NCI-H1092 (cell line): Measurements from ENCODE around the gene ADGRG6.

Experiments used
- DNase-seq: peaks from one replicate; lab custom pipeline; 2025; lab: John Stamatoyannopoulos, UW

ADGRG6 gene

GRCh38 chr6:142349215-142349823 lies 47.5 kb downstream of the ADGRG6 start:
- DNase-seq, result no peak

- DNase-seq, result no peak
Observed at GRCh38 chr6:142350309-142350708, 48.5 kb downstream of the ADGRG6 start.

- DNase-seq, result no peak
Observed at GRCh38 chr6:142353690-142354089, 51.9 kb downstream of the ADGRG6 start.

- no peak for DNase-seq
Observed at GRCh38 chr6:142354650-142355049, 52.8 kb downstream of the ADGRG6 start.

GRCh38 chr6:142355520-142356174 lies 53.8 kb downstream of the ADGRG6 start:
- DNase-seq, result no peak

- no peak for DNase-seq
Observed at GRCh38 chr6:142356201-142356883, 54.5 kb downstream of the ADGRG6 start.

- no peak for DNase-seq
Observed at GRCh38 chr6:142356884-142357225, 55.0 kb downstream of the ADGRG6 start.

GRCh38 chr6:142357879-142358278 lies 56.1 kb downstream of the ADGRG6 start:
- no peak for DNase-seq

- DNase-seq, result no peak
Observed at GRCh38 chr6:142359271-142359960, 57.6 kb downstream of the ADGRG6 start.

- DNase-seq, result no peak
Observed at GRCh38 chr6:142361345-142361744, 59.5 kb downstream of the ADGRG6 start.

GRCh38 chr6:142361779-142362750 lies 60.3 kb downstream of the ADGRG6 start:
- no peak for DNase-seq

- no peak for DNase-seq
Observed at GRCh38 chr6:142367061-142367460, 65.3 kb downstream of the ADGRG6 start.

- DNase-seq, result no peak
Observed at GRCh38 chr6:142367501-142368018, 65.8 kb downstream of the ADGRG6 start.

GRCh38 chr6:142369266-142369665 lies 67.5 kb downstream of the ADGRG6 start:
- DNase-seq, result no peak

GRCh38 chr6:142372348-142372747 lies 70.5 kb downstream of the ADGRG6 start:
- DNase-seq, result no peak

GRCh38 chr6:142373268-142374090 lies 71.7 kb downstream of the ADGRG6 start:
- no peak for DNase-seq

- DNase-seq, result no peak
Observed at GRCh38 chr6:142374091-142374770, 72.4 kb downstream of the ADGRG6 start.

GRCh38 chr6:142374965-142375733 lies 73.3 kb downstream of the ADGRG6 start:
- DNase-seq, result no peak

- no peak for DNase-seq
Observed at GRCh38 chr6:142376115-142376514, 74.3 kb downstream of the ADGRG6 start.
